Stomach smooth muscle (tissue), 2 donors: ENCODE measurements around the gene ALS2.
"Not testable (repeated sequence)": the region's sequence is repeated elsewhere in the genome, so short reads cannot be mapped to it uniquely, and the experiment has no call there.

ENCODE experiments used
- H3K27ac ChIP-seq: one replicate; pipeline ENCODE4 v1.7.0; 2013; ENCODE audit warnings: mild to moderate bottlenecking, low read length, inconsistent platforms
- H3K27me3 ChIP-seq, 2 donors: one replicate each; pipeline ENCODE4 v1.7.0; 2013; ENCODE audit warnings: low read length in 2 of 2; ENCODE audit not compliant: insufficient read depth in 2 of 2, control insufficient read depth in 1 of 2
- H3K36me3 ChIP-seq, 2 donors: one replicate each; pipeline ENCODE4 v1.7.0; 2013; ENCODE audit warnings: low read length in 2 of 2; ENCODE audit not compliant: control insufficient read depth in 2 of 2, insufficient read depth in 2 of 2
- H3K4me1 ChIP-seq: one replicate; pipeline ENCODE4 v1.7.0; 2013; ENCODE audit warnings: low read length; ENCODE audit not compliant: control insufficient read depth, insufficient read depth
- H3K4me3 ChIP-seq, 2 donors: one replicate each; pipeline ENCODE4 v1.7.0; 2013; ENCODE audit warnings: low read length in 2 of 2
- H3K9ac ChIP-seq, 2 donors: one replicate each; pipeline ENCODE4 v1.7.0; 2013; ENCODE audit warnings: low read length in 2 of 2, mild to moderate bottlenecking in 1 of 2
- H3K9me3 ChIP-seq, 2 donors: one replicate each; pipeline ENCODE4 v1.7.0; 2013; ENCODE audit warnings: low read length in 2 of 2; ENCODE audit not compliant: control insufficient read depth in 2 of 2
- donor health status: healthy.
- donor health status: Pancreatic carcinoma.

The ALS2 gene

GRCh38 chr2:201808027-201808426 is 27.3 kb upstream of the ALS2 start:
- Histone ChIP-seq H3K36me3 (no peaks in the 10 kb centered on the region), H3K9ac (no peak overlapping the region), H3K4me3 (no peak overlapping the region), H3K27me3 (no peaks in the 10 kb centered on the region), H3K27ac (no peak overlapping the region), H3K9me3 (no peaks in the 10 kb centered on the region), H3K4me1 (peaks cover 3% of the 10 kb centered on the region)

GRCh38 chr2:201807452-201807999 is 26.8 kb upstream of the ALS2 start:
- H3K9me3 ChIP-seq, result no peaks in the 10 kb centered on the region
- H3K4me3 ChIP-seq, result peak overlapping the region in 1 of 2 donors; percentile 22
- H3K36me3 ChIP-seq, result no peaks in the 10 kb centered on the region
- no peak overlapping the region for H3K27ac ChIP-seq
- H3K4me1 ChIP-seq, result peaks cover 3% of the 10 kb centered on the region
- no peak overlapping the region for H3K9ac ChIP-seq
- H3K27me3 ChIP-seq, result no peaks in the 10 kb centered on the region

GRCh38 chr2:201806442-201807170 is 25.9 kb upstream of the ALS2 start, which contains the start of gene CDK15:
TSS of gene CDK15 (plus strand) at chr2:201806537. CDS start at chr2:201806665, 128 bp downstream.
- Histone ChIP-seq H3K4me1 (peaks cover 3% of the 10 kb centered on the region), H3K36me3 (no peaks in the 10 kb centered on the region), H3K4me3 (no peak within 1 kb of the TSS), H3K27me3 (no peaks in the 10 kb centered on the region), H3K9ac (no peak within 1 kb of the TSS), H3K9me3 (no peaks in the 10 kb centered on the region), H3K27ac (no peak within 1 kb of the TSS)

- not testable (repeated sequence) for H3K27ac ChIP-seq, H3K9me3 ChIP-seq, H3K36me3 ChIP-seq, H3K9ac ChIP-seq, H3K4me1 ChIP-seq, H3K4me3 ChIP-seq, H3K27me3 ChIP-seq
These were observed 18.2 kb upstream of the ALS2 start for GRCh38 chr2:201798914-201799285.

GRCh38 chr2:201798252-201798913 is 17.6 kb upstream of the ALS2 start:
- H3K36me3 ChIP-seq, result no peaks in the 10 kb centered on the region
- no peak overlapping the region for H3K9ac ChIP-seq
- no peak overlapping the region for H3K4me3 ChIP-seq
- no peaks in the 10 kb centered on the region for H3K27me3 ChIP-seq
- no peaks in the 10 kb centered on the region for H3K4me1 ChIP-seq
- no peak overlapping the region for H3K27ac ChIP-seq
- no peaks in the 10 kb centered on the region for H3K9me3 ChIP-seq

GRCh38 chr2:201797175-201797840 is 16.6 kb upstream of the ALS2 start:
- no peaks in the 10 kb centered on the region for H3K9me3 ChIP-seq
- H3K9ac ChIP-seq, result no peak overlapping the region
- H3K27ac ChIP-seq, result no peak overlapping the region
- H3K4me1 ChIP-seq, result no peaks in the 10 kb centered on the region
- H3K36me3 ChIP-seq, result no peaks in the 10 kb centered on the region
- no peak overlapping the region for H3K4me3 ChIP-seq
- no peaks in the 10 kb centered on the region for H3K27me3 ChIP-seq

- no peak overlapping the region for H3K4me3 ChIP-seq
- H3K36me3 ChIP-seq, result no peaks in the 10 kb centered on the region
- no peak overlapping the region for H3K9ac ChIP-seq
- H3K4me1 ChIP-seq, result no peaks in the 10 kb centered on the region
- H3K27me3 ChIP-seq, result no peaks in the 10 kb centered on the region
- H3K27ac ChIP-seq, result no peak overlapping the region
- no peaks in the 10 kb centered on the region for H3K9me3 ChIP-seq
These were observed 15.7 kb upstream of the ALS2 start for GRCh38 chr2:201796478-201796865.

- Histone ChIP-seq H3K27ac (no peak overlapping the region), H3K9me3 (no peaks in the 10 kb centered on the region), H3K27me3 (no peaks in the 10 kb centered on the region), H3K4me1 (no peaks in the 10 kb centered on the region), H3K9ac (no peak overlapping the region), H3K36me3 (no peaks in the 10 kb centered on the region), H3K4me3 (no peak overlapping the region)
These were observed 15.1 kb upstream of the ALS2 start for GRCh38 chr2:201795607-201796477.

GRCh38 chr2:201794294-201794693 is 13.6 kb upstream of the ALS2 start:
- Histone ChIP-seq H3K4me3 (no peak overlapping the region), H3K9me3 (no peaks in the 10 kb centered on the region), H3K27me3 (no peaks in the 10 kb centered on the region), H3K36me3 (no peaks in the 10 kb centered on the region), H3K27ac (no peak overlapping the region), H3K9ac (no peak overlapping the region), H3K4me1 (no peaks in the 10 kb centered on the region)

GRCh38 chr2:201793631-201794030 is 12.9 kb upstream of the ALS2 start:
- no peak overlapping the region for H3K4me3 ChIP-seq
- H3K36me3 ChIP-seq, result no peaks in the 10 kb centered on the region
- H3K27ac ChIP-seq, result no peak overlapping the region
- no peaks in the 10 kb centered on the region for H3K9me3 ChIP-seq
- no peaks in the 10 kb centered on the region for H3K27me3 ChIP-seq
- H3K4me1 ChIP-seq, result no peaks in the 10 kb centered on the region
- H3K9ac ChIP-seq, result no peak overlapping the region
